SU-DHL-6 (cell line): ENCODE results near the gene TTC38.

Experiments used
- EZH2phosphoT487 ChIP-seq: fragments of 200-600 bp; sonication (generic), shearing (Covaris generic); conservative IDR thresholded peaks from 2 replicates; pipeline ENCODE4 v1.6.1; 2018; ENCODE audit warnings: mild to moderate bottlenecking, antibody characterized with exemption, low read length, moderate library complexity, mixed read lengths
- TF ChIP-seq, protein P1 (sequence below): fragments of 200-600 bp; sonication (generic); IDR thresholded peaks from one replicate; pipeline ENCODE4 v1.5.1; 2017; ENCODE audit warnings: antibody characterized with exemption, mild to moderate bottlenecking, low read length, moderate library complexity; ENCODE audit not compliant: insufficient read depth, poor library complexity, severe bottlenecking

DNA sequence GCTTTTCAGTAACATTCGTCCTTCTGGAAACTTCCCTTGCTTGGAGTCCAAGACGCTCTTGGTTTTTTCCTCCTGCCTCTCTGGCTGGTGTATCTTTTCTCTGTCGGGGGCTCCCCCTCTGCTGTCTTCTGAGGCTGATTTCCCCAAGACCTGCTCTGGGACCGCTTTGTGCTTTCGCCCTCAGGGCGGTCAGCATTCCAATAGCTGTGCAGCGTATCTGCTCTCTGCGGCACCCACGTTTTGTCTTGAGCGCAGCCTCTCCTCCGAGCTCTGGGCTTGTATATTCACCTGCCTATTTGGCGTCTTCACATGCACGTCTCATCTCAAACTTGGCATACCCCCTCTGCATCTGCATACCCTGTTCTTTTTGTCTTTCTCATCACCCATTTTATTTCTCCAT lies 31.3 kb downstream of the TTC38 start:
- TF ChIP-seq, protein P1, sequence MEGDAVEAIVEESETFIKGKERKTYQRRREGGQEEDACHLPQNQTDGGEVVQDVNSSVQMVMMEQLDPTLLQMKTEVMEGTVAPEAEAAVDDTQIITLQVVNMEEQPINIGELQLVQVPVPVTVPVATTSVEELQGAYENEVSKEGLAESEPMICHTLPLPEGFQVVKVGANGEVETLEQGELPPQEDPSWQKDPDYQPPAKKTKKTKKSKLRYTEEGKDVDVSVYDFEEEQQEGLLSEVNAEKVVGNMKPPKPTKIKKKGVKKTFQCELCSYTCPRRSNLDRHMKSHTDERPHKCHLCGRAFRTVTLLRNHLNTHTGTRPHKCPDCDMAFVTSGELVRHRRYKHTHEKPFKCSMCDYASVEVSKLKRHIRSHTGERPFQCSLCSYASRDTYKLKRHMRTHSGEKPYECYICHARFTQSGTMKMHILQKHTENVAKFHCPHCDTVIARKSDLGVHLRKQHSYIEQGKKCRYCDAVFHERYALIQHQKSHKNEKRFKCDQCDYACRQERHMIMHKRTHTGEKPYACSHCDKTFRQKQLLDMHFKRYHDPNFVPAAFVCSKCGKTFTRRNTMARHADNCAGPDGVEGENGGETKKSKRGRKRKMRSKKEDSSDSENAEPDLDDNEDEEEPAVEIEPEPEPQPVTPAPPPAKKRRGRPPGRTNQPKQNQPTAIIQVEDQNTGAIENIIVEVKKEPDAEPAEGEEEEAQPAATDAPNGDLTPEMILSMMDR = no peak
- no peak for TF ChIP-seq EZH2phosphoT487
